Type B pancreatic cell (in vitro differentiated cells): ENCODE measurements around the gene THRB. TPM values are rescaled to one million over a fixed set of nuclear protein-coding genes. Genes with fewer than 3 reads are reported as not detected.

ENCODE experiments used
- DNase-seq: peaks from one replicate; pipeline ENCODE4 v3.0.0; 2021; ENCODE audit warnings: mixed read lengths; ENCODE audit not compliant: unreplicated experiment; ENCODE audit errors: extremely low spot score
- H3K27ac Mint-ChIP-seq: 2 replicates; pipeline ENCODE4 v1.8.0; 2021; ENCODE audit warnings: mild to moderate bottlenecking, mixed read lengths
- H3K27me3 Mint-ChIP-seq: 2 replicates; pipeline ENCODE4 v1.8.0; 2021; ENCODE audit warnings: mixed read lengths
- H3K36me3 Mint-ChIP-seq: 2 replicates; pipeline ENCODE4 v1.8.0; 2021; ENCODE audit warnings: mixed read lengths
- H3K4me1 Mint-ChIP-seq: one replicate; pipeline ENCODE4 v1.8.0; 2021; ENCODE audit warnings: mixed read lengths; ENCODE audit not compliant: unreplicated experiment
- H3K4me3 Mint-ChIP-seq: 2 replicates; pipeline ENCODE4 v1.8.0; 2021; ENCODE audit warnings: mild to moderate bottlenecking, mixed read lengths
- H3K9me3 Mint-ChIP-seq: 2 replicates; pipeline ENCODE4 v1.8.0; 2021; ENCODE audit warnings: mixed read lengths
- total RNA-seq: library from RNA; stranded (reverse); gene quantifications from 2 replicates; pipeline ENCODE4 v1.2.1, GENCODE V29; 2021; ENCODE audit warnings: low replicate concordance
- TF ChIP-seq, protein P1 (sequence below): fragments of 200-600 bp; sonication (generic); conservative IDR thresholded peaks from 2 replicates; pipeline ENCODE4 v1.5.0; 2021; ENCODE audit warnings: antibody characterized with exemption, mild to moderate bottlenecking

THRB gene
- total RNA-seq, 1 donor from 2014 or later, result 15.6 TPM

DNA sequence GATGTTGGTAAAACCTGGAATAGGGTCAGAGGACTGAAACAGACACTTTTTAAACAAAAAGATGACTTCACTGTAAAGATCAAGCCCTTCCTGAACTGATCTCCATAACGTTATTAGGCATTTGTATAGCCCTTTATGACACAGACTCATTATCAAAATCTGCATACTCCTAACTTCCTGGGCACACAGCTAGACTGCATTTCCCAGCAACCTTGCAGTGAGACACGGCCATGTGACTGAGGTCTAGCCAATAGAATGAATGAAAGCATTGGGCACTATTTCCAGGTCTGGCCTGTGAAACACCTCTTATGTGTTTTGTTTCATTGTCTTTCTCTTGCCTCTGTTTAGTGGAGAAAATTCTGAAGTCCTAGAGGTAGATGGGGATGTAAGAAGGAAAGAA is 279.1 kb downstream of the THRB start:
- no peaks in the 10 kb centered on the region for H3K9me3 Mint-ChIP-seq
- no peak overlapping the region for H3K4me3 Mint-ChIP-seq
- no peak overlapping the region for H3K27ac Mint-ChIP-seq
- H3K4me1 Mint-ChIP-seq, result peaks cover 6% of the 10 kb centered on the region
- no peak for DNase-seq
- H3K27me3 Mint-ChIP-seq, result peaks cover 2% of the 10 kb centered on the region
- H3K36me3 Mint-ChIP-seq, result no peaks in the 10 kb centered on the region
- TF ChIP-seq, protein P1, sequence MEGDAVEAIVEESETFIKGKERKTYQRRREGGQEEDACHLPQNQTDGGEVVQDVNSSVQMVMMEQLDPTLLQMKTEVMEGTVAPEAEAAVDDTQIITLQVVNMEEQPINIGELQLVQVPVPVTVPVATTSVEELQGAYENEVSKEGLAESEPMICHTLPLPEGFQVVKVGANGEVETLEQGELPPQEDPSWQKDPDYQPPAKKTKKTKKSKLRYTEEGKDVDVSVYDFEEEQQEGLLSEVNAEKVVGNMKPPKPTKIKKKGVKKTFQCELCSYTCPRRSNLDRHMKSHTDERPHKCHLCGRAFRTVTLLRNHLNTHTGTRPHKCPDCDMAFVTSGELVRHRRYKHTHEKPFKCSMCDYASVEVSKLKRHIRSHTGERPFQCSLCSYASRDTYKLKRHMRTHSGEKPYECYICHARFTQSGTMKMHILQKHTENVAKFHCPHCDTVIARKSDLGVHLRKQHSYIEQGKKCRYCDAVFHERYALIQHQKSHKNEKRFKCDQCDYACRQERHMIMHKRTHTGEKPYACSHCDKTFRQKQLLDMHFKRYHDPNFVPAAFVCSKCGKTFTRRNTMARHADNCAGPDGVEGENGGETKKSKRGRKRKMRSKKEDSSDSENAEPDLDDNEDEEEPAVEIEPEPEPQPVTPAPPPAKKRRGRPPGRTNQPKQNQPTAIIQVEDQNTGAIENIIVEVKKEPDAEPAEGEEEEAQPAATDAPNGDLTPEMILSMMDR, result no peak

GRCh38 chr3:24211381-24211780 is 283.3 kb downstream of the THRB start:
- H3K4me1 Mint-ChIP-seq, result no peaks in the 10 kb centered on the region
- no peaks in the 10 kb centered on the region for H3K36me3 Mint-ChIP-seq
- no peak overlapping the region for H3K4me3 Mint-ChIP-seq
- peaks cover 2% of the 10 kb centered on the region for H3K9me3 Mint-ChIP-seq
- DNase-seq, result no peak
- no peak overlapping the region for H3K27ac Mint-ChIP-seq
- TF ChIP-seq, protein P1, result no peak
- H3K27me3 Mint-ChIP-seq, result peaks cover 2% of the 10 kb centered on the region

- Mint-ChIP-seq H3K9me3 (peaks cover 4% of the 10 kb centered on the region), H3K4me1 (no peaks in the 10 kb centered on the region), H3K4me3 (no peak overlapping the region), H3K36me3 (no peaks in the 10 kb centered on the region), H3K27ac (no peak overlapping the region), H3K27me3 (peaks cover 3% of the 10 kb centered on the region)
- TF ChIP-seq, protein P1, result no peak
- no peak for DNase-seq
Measured at GRCh38 chr3:24202071-24202470, 292.6 kb downstream of the THRB start.

DNA sequence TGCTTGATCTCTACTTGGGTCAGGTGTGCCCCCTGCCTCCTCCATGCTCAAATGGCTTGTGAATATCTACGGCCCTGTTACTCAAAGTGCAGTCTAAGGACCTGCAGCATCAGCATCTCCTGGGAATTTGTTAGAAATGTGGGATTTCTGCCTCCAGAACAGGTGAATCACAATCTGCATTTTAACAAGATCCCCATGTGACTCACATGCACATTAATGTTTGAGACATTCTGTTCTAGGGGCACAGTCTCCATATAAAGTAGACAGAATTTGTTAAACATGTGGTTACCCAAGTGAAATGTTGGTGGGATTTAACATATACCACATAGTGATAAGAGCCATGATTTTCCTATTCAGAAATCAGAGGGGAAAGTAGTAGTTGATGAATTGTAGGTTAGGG is 293.3 kb downstream of the THRB start:
- no peaks in the 10 kb centered on the region for H3K36me3 Mint-ChIP-seq
- H3K27ac Mint-ChIP-seq, result no peak overlapping the region
- TF ChIP-seq, protein P1, result no peak
- H3K27me3 Mint-ChIP-seq, result peaks cover 3% of the 10 kb centered on the region
- DNase-seq, result no peak
- no peaks in the 10 kb centered on the region for H3K4me1 Mint-ChIP-seq
- H3K4me3 Mint-ChIP-seq, result no peak overlapping the region
- H3K9me3 Mint-ChIP-seq, result peaks cover 1% of the 10 kb centered on the region

DNA sequence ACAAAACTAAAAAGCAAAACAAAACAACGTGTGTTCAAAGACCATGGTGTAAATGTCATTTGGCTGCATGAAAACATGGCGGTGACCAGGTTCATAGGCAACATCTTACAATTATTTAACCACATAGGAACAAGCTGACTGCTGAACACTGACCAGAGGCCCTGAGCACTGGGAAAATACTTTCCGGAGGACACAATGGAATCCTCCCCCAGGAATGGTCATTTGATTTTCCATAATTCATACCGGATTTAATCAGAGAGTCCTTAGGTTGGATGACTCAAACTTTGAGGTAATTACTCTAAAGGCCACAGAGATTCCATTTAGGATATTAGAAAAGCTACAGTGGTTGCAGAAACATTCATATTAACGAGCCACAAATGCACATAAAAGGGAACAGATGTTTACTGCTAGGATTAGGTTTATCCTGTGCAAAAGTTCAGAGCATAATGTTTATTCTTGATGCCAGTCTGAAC is 294.8 kb downstream of the THRB start:
- H3K36me3 Mint-ChIP-seq, result no peaks in the 10 kb centered on the region
- no peak for DNase-seq
- no peak overlapping the region for H3K27ac Mint-ChIP-seq
- peaks cover 3% of the 10 kb centered on the region for H3K27me3 Mint-ChIP-seq
- no peak overlapping the region for H3K4me3 Mint-ChIP-seq
- no peaks in the 10 kb centered on the region for H3K4me1 Mint-ChIP-seq
- no peaks in the 10 kb centered on the region for H3K9me3 Mint-ChIP-seq
- TF ChIP-seq, protein P1, result no peak

DNA sequence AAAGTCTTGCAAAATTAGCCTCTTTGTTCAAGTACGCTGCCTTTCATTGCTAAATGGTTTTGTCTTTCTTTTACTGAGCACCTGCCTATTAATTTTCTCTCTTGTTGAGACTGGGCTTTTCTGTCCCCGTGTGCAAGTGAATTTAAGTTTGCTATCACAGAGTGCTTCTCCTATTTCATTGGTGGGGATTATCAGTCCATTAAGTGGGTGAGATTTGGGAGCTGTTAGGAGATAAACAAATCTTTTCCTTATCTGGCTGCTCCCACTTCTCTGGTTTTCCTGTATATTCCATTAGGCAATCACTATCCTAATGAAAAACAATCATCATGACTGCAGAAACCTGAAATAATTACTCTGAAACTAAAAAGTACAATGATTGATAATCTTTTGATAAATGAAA is 295.4 kb downstream of the THRB start:
- Mint-ChIP-seq H3K4me1 (no peaks in the 10 kb centered on the region), H3K9me3 (no peaks in the 10 kb centered on the region), H3K4me3 (no peak overlapping the region), H3K27me3 (peaks cover 3% of the 10 kb centered on the region), H3K36me3 (no peaks in the 10 kb centered on the region), H3K27ac (no peak overlapping the region)
- TF ChIP-seq, protein P1, result no peak
- DNase-seq, result no peak
